A673 (cell line): ENCODE measurements around the gene HES7. TPM values are rescaled to one million over a fixed set of nuclear protein-coding genes. Genes with fewer than 3 reads are reported as not detected.

Experiments used
- BruUV-seq: library from RNA; stranded (reverse); fragments of 400-500 nt; replicated peaks from 2 replicates; lab custom pipeline; 2021; lab: Mats Ljungman, UMichigan
- CTCF ChIA-PET: fragments of 300-600 bp; sonication (Branson Sonifier 250); formaldehyde crosslinking; loops from one replicate; lab custom pipeline; 2022; ENCODE audit warnings: antibody characterized with exemption; lab: Charles Lee
- POLR2A ChIA-PET: fragments of 300-600 bp; sonication (Branson Sonifier 250); formaldehyde crosslinking; loops from one replicate; lab custom pipeline; 2022; ENCODE audit warnings: antibody characterized with exemption; ENCODE audit not compliant: low non-redundant PET; lab: Charles Lee
- DNase-seq: peaks from one replicate; pipeline ENCODE4 v3.0.0-alpha.2; 2015; ENCODE audit warnings: low spot score
- H3K27ac ChIP-seq: fragments of 200-600 bp; sonication (generic); 2 replicates; pipeline ENCODE4 v1.5.1; 2016; ENCODE audit warnings: mixed run types, low read depth, mild to moderate bottlenecking, mixed read lengths, antibody characterized with exemption, low read length; ENCODE audit not compliant: poor library complexity, severe bottlenecking
- H3K27me3 ChIP-seq: fragments of 200-600 bp; sonication (generic); replicated peaks from 2 replicates; pipeline ENCODE4 v1.6.1; 2017; ENCODE audit warnings: mixed run types, low read depth, mild to moderate bottlenecking, mixed read lengths, antibody characterized with exemption, low read length; ENCODE audit not compliant: insufficient read depth, poor library complexity
- H3K36me3 ChIP-seq: fragments of 200-600 bp; sonication (generic); 2 replicates; pipeline ENCODE4 v1.6.1; 2016; ENCODE audit warnings: mixed run types, mild to moderate bottlenecking, mixed read lengths, antibody characterized with exemption, low read length; ENCODE audit not compliant: insufficient read depth, poor library complexity, severe bottlenecking
- H3K4me1 ChIP-seq: fragments of 200-600 bp; sonication (generic); 2 replicates; pipeline ENCODE4 v1.6.1; 2017; ENCODE audit warnings: mixed run types, mild to moderate bottlenecking, mixed read lengths, antibody characterized with exemption, low read length; ENCODE audit not compliant: insufficient read depth, poor library complexity, severe bottlenecking
- H3K4me3 ChIP-seq: fragments of 200-600 bp; sonication (generic); 2 replicates; pipeline ENCODE4 v1.5.1; 2016; ENCODE audit warnings: low read depth, mixed run types, mild to moderate bottlenecking, mixed read lengths, low read length; ENCODE audit not compliant: poor library complexity, severe bottlenecking
- H3K9me3 ChIP-seq: fragments of 200-600 bp; sonication (generic); 2 replicates; pipeline ENCODE4 v1.6.1; 2016; ENCODE audit warnings: mixed run types, low read depth, mild to moderate bottlenecking, mixed read lengths, antibody characterized with exemption, low read length; ENCODE audit not compliant: poor library complexity, severe bottlenecking
- EZH2 ChIP-seq: fragments of 200-600 bp; sonication (generic); IDR thresholded peaks from 2 replicates; pipeline ENCODE4 v1.6.1; 2017; ENCODE audit warnings: borderline replicate concordance, low read depth, mild to moderate bottlenecking, mixed read lengths, antibody characterized with exemption, low read length; ENCODE audit not compliant: poor library complexity, severe bottlenecking
- intact Hi-C: fragments of 100-400 bp; cut with micrococcal nuclease; formaldehyde crosslinking; loops from one replicate; pipeline ENCODE4 v1.10.0; 2022; ENCODE audit not compliant: unreplicated experiment
- total RNA-seq: library from RNA; stranded (reverse); gene quantifications from 2 replicates; pipeline ENCODE4 v1.2.3, GENCODE V29; 2021
- TF ChIP-seq, protein P1 (sequence below): fragments of 300-800, 200-600 bp; sonication (generic); conservative IDR thresholded peaks from 2 replicates; pipeline ENCODE4 v1.5.1; 2017; ENCODE audit warnings: low read depth, mild to moderate bottlenecking, antibody characterized with exemption, low read length, moderate library complexity, mixed read lengths

HES7 gene
- total RNA-seq, 1 experiment from 2014 or later: 1.7 TPM

GRCh38 chr17:8091033-8091687 is 32.7 kb downstream of the HES7 start:
- Histone ChIP-seq H3K9me3 (no peaks in the 10 kb centered on the region), H3K4me3 (no peak overlapping the region), H3K27me3 (peaks cover 14% of the 10 kb centered on the region), H3K27ac (no peak overlapping the region), H3K36me3 (no peaks in the 10 kb centered on the region), H3K4me1 (no peaks in the 10 kb centered on the region)
- intact Hi-C loops: no loop called here
- ChIA-PET CTCF (interaction anchor here (0.7 to 0.9 kb wide), 2 partner anchors 26 to 473 kb away, joined by 3 to 11 read pairs; no protein-coding TSS in a partner anchor), POLR2A (no interaction called here)
- TF ChIP-seq EZH2: no peak
- TF ChIP-seq, protein P1, sequence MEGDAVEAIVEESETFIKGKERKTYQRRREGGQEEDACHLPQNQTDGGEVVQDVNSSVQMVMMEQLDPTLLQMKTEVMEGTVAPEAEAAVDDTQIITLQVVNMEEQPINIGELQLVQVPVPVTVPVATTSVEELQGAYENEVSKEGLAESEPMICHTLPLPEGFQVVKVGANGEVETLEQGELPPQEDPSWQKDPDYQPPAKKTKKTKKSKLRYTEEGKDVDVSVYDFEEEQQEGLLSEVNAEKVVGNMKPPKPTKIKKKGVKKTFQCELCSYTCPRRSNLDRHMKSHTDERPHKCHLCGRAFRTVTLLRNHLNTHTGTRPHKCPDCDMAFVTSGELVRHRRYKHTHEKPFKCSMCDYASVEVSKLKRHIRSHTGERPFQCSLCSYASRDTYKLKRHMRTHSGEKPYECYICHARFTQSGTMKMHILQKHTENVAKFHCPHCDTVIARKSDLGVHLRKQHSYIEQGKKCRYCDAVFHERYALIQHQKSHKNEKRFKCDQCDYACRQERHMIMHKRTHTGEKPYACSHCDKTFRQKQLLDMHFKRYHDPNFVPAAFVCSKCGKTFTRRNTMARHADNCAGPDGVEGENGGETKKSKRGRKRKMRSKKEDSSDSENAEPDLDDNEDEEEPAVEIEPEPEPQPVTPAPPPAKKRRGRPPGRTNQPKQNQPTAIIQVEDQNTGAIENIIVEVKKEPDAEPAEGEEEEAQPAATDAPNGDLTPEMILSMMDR: no peak
- DNase-seq: no peak
- BruUV-seq: no TSS peak

GRCh38 chr17:8089728-8090127 is 34.2 kb downstream of the HES7 start:
- Histone ChIP-seq H3K27ac (no peak overlapping the region), H3K4me3 (no peak overlapping the region), H3K9me3 (no peaks in the 10 kb centered on the region), H3K27me3 (peaks cover 14% of the 10 kb centered on the region), H3K4me1 (no peaks in the 10 kb centered on the region), H3K36me3 (no peaks in the 10 kb centered on the region)
- intact Hi-C loops: no loop called here
- CTCF ChIA-PET: interaction anchor here (0.7 kb wide), 1 partner anchor 580 kb away, joined by 6 read pairs; no protein-coding TSS in a partner anchor
- no TSS peak for BruUV-seq
- DNase-seq: no peak
- POLR2A ChIA-PET: no interaction called here
- TF ChIP-seq, protein P1: no peak
- TF ChIP-seq EZH2: no peak

- BruUV-seq: no TSS peak
- H3K27me3 ChIP-seq: peaks cover 20% of the 10 kb centered on the region
- no peak for TF ChIP-seq EZH2
- TF ChIP-seq, protein P1: no peak
- no peak for DNase-seq
- intact Hi-C loops: no loop called here
- H3K36me3 ChIP-seq: no peaks in the 10 kb centered on the region
- no peaks in the 10 kb centered on the region for H3K9me3 ChIP-seq
- no peak overlapping the region for H3K4me3 ChIP-seq
- H3K27ac ChIP-seq: no peak overlapping the region
- POLR2A ChIA-PET: no interaction called here
- CTCF ChIA-PET: interaction anchor here (0.7 kb wide), 1 partner anchor 28 kb away, joined by 9 read pairs; no protein-coding TSS in a partner anchor
- no peaks in the 10 kb centered on the region for H3K4me1 ChIP-seq
These were observed 36.0 kb downstream of the HES7 start for GRCh38 chr17:8087952-8088230.
